ENCODE results near the gene KIF1A. TPM values are rescaled to one million over a fixed set of nuclear protein-coding genes. Genes with fewer than 3 reads are reported as not detected.

Gene KIF1A
- total RNA-seq, 1 donor = not detected

GRCh38 chr2:240764605-240765004 lies 55.4 kb downstream of the KIF1A start:
- DNase-seq (ENCODE audit: low read depth) = no peak
- H3K4me3 ChIP-seq (ENCODE audit: low read depth, low read length) = no peak overlapping the region
- TF ChIP-seq CTCF (IDR thresholded peaks at IDR 0.05; ENCODE audit: insufficient read depth, low read depth, low read length) = no peak

GRCh38 chr2:240762971-240763370 lies 57.0 kb downstream of the KIF1A start:
- DNase-seq (ENCODE audit: low read depth) = no peak
- no peak overlapping the region for H3K4me3 ChIP-seq (ENCODE audit: low read depth, low read length)
- TF ChIP-seq CTCF (IDR thresholded peaks at IDR 0.05; ENCODE audit: insufficient read depth, low read depth, low read length) = no peak

- no peak for TF ChIP-seq CTCF (IDR thresholded peaks at IDR 0.05; ENCODE audit: insufficient read depth, low read depth, low read length)
- no peak for DNase-seq (ENCODE audit: low read depth)
- no peak overlapping the region for H3K4me3 ChIP-seq (ENCODE audit: low read depth, low read length)
Observed at GRCh38 chr2:240762249-240762648, 57.8 kb downstream of the KIF1A start.

- TF ChIP-seq CTCF (IDR thresholded peaks at IDR 0.05; ENCODE audit: insufficient read depth, low read depth, low read length) = no peak
- no peak for DNase-seq (ENCODE audit: low read depth)
- no peak overlapping the region for H3K4me3 ChIP-seq (ENCODE audit: low read depth, low read length)
Observed at GRCh38 chr2:240760576-240761246, 59.3 kb downstream of the KIF1A start.

- H3K4me3 ChIP-seq (ENCODE audit: low read depth, low read length) = no peak overlapping the region
- no peak for DNase-seq (ENCODE audit: low read depth)
- no peak for TF ChIP-seq CTCF (IDR thresholded peaks at IDR 0.05; ENCODE audit: insufficient read depth, low read depth, low read length)
Observed at GRCh38 chr2:240760121-240760520, 59.9 kb downstream of the KIF1A start.

- TF ChIP-seq CTCF (IDR thresholded peaks at IDR 0.05; ENCODE audit: insufficient read depth, low read depth, low read length) = no peak
- DNase-seq (ENCODE audit: low read depth) = no peak
Observed at GRCh38 chr2:240759459-240759858, 60.6 kb downstream of the KIF1A start.

GRCh38 chr2:240757086-240757614 lies 62.9 kb downstream of the KIF1A start:
- no peak for TF ChIP-seq CTCF (IDR thresholded peaks at IDR 0.05; ENCODE audit: insufficient read depth, low read depth, low read length)
- no peak overlapping the region for H3K4me3 ChIP-seq (ENCODE audit: low read depth, low read length)
- no peak for DNase-seq (ENCODE audit: low read depth)

More at GRCh38 chr2:240759459-240759858, 60.6 kb downstream of the KIF1A start:
- H3K4me3 ChIP-seq (ENCODE audit: low read depth, low read length) = no peak overlapping the region
